ENCODE measurements around the gene PTPRZ1. TPM values are rescaled to one million over a fixed set of nuclear protein-coding genes. Genes with fewer than 3 reads are reported as not detected.

Gene PTPRZ1
- total RNA-seq, 6 experiments from 2014 or later: 0.29 to 0.47 TPM; not detected in 4

DNA sequence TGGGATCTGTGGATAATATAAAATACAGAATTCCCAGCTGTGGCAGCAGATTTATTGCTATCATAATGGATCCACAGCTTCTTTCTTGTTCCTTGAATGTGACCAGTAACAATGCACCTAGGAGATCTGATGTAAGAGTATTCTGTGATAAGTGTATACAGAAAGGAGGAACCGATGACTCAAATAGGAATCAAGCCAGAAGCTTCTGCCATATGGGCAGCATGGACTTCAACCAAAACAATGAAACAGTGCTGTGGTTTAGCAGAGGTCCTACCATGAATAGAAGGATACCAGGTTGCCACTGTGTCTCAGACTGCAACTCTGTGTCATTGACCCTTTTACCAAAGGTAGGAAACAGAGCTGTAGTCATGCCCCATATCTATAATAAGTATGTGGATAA, 81.8 kb downstream of the PTPRZ1 start:
- H3K9me3 ChIP-seq: no peaks in the 10 kb centered on the region
- no peaks in the 10 kb centered on the region for H3K36me3 ChIP-seq
- TF ChIP-seq CTCF (IDR thresholded peaks at IDR 0.05): no peak
- no peak for TF ChIP-seq POLR2A (IDR thresholded peaks at IDR 0.05)
- no peaks in the 10 kb centered on the region for H3K27me3 ChIP-seq
- WGBS (ENCODE audit: insufficient coverage, low coverage, low lambda C conversion rate, missing lambda C conversion rate): 82% methylated on average over 1 of the region's 1 CpG
- no peak overlapping the region for H3K27ac ChIP-seq
- no peak for DNase-seq
- no peak for ATAC-seq
- intact Hi-C loops (cut with DNase I): no loop called here
- no peak overlapping the region for H3K4me3 ChIP-seq
- no peaks in the 10 kb centered on the region for H3K4me1 ChIP-seq

- Histone ChIP-seq H3K4me3 (no peak overlapping the region), H3K27me3 (no peaks in the 10 kb centered on the region), H3K27ac (no peak overlapping the region), H3K9me3 (no peaks in the 10 kb centered on the region), H3K4me1 (no peaks in the 10 kb centered on the region), H3K36me3 (no peaks in the 10 kb centered on the region)
- ATAC-seq: no peak
- intact Hi-C loops (cut with DNase I): no loop called here
- TF ChIP-seq CTCF (IDR thresholded peaks at IDR 0.05): no peak
- TF ChIP-seq POLR2A (IDR thresholded peaks at IDR 0.05): no peak
- no peak for DNase-seq
- WGBS (ENCODE audit: insufficient coverage, low coverage, low lambda C conversion rate, missing lambda C conversion rate): 18% methylated on average over 1 of the region's 1 CpG
Measured at GRCh38 chr7:121957626-121958025, 84.7 kb downstream of the PTPRZ1 start.

- intact Hi-C loops (cut with DNase I): no loop called here
- 33% methylated on average over 4 of the region's 4 CpGs for WGBS (ENCODE audit: insufficient coverage, low coverage, low lambda C conversion rate, missing lambda C conversion rate)
- no peaks in the 10 kb centered on the region for H3K27me3 ChIP-seq
- TF ChIP-seq CTCF (IDR thresholded peaks at IDR 0.05) (no peak), POLR2A (IDR thresholded peaks at IDR 0.05) (no peak)
- DNase-seq (no peak), ATAC-seq (no peak)
- no peak overlapping the region for H3K4me3 ChIP-seq
- no peak overlapping the region for H3K27ac ChIP-seq
- H3K4me1 ChIP-seq: no peaks in the 10 kb centered on the region
- no peaks in the 10 kb centered on the region for H3K36me3 ChIP-seq
- H3K9me3 ChIP-seq: no peaks in the 10 kb centered on the region
Measured at GRCh38 chr7:121960678-121961077, 87.7 kb downstream of the PTPRZ1 start.

DNA sequence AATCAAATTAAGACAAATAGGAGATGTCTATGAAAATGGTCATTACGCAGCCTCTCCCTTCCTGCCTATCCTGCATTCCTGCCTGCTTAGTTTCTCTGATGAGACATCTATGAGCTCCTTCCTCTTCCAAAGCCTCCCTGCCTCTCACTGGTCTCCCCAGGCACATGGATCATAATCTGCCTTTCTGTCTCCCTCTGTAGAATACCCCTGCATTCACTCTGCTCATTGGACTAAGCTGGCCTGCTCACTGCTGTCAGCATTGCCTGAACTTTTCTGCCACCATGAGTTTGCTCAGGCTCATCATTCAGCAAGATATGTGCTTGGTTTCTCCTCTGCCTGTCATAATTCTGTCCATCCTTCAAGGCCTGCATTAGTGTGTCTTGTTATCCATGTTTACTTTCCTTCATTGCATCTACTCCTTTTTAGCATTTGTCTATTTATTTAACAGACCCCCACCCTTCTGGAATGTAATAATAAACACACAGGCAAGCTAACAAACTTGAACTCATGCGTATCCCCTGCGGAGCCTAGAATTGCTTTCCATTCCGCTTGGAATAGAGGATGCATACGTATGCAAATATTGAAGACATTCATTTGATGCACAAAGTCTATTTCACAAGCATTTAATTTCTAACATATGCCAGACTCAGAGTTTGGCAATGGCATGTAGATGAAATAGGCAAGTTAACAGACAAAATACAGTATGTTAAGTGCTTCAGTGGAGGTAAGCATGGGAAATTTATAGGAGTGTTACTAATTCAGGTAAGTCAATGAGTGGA, 88.3 kb downstream of the PTPRZ1 start:
- no peak for TF ChIP-seq CTCF (IDR thresholded peaks at IDR 0.05)
- no peak for TF ChIP-seq POLR2A (IDR thresholded peaks at IDR 0.05)
- no peaks in the 10 kb centered on the region for H3K9me3 ChIP-seq
- no peak overlapping the region for H3K4me3 ChIP-seq
- H3K27me3 ChIP-seq: no peaks in the 10 kb centered on the region
- ATAC-seq (no peak), DNase-seq (no peak)
- WGBS (ENCODE audit: insufficient coverage, low coverage, low lambda C conversion rate, missing lambda C conversion rate): 67% methylated on average over 5 of the region's 5 CpGs
- H3K36me3 ChIP-seq: no peaks in the 10 kb centered on the region
- intact Hi-C loops (cut with DNase I): no loop called here
- no peaks in the 10 kb centered on the region for H3K4me1 ChIP-seq
- H3K27ac ChIP-seq: no peak overlapping the region
